Panc1 (cell line): Measurements from ENCODE around the gene TACC2. TPM values are rescaled to one million over a fixed set of nuclear protein-coding genes. Genes with fewer than 3 reads are reported as not detected.

Experiments
- ATAC-seq: fragments of 200-7000 bp; cut with Tn5 transposase; 2 replicates; pipeline ENCODE4 v1.9.1; 2020; ENCODE audit warnings: mild to moderate bottlenecking, moderate library complexity
- BruUV-seq: library from RNA; stranded (reverse); fragments of 400-500 nt; replicated peaks from 2 replicates; lab custom pipeline; 2021; lab: Mats Ljungman, UMichigan
- CTCF ChIA-PET: fragments of 300-600 bp; sonication (Branson Sonifier 250); formaldehyde crosslinking; loops from one replicate; lab custom pipeline; 2022; ENCODE audit warnings: antibody characterized with exemption; lab: Charles Lee
- POLR2A ChIA-PET: fragments of 300-600 bp; sonication (Branson Sonifier 250); formaldehyde crosslinking; loops from one replicate; lab custom pipeline; 2022; ENCODE audit warnings: antibody characterized with exemption; lab: Charles Lee
- DNase-seq: peaks from one replicate; pipeline ENCODE4 v3.0.0-alpha.2; 2010; ENCODE audit warnings: low read depth, low spot score
- H3K27ac ChIP-seq: 2 replicates; pipeline ENCODE4 v1.5.1; 2011; ENCODE audit warnings: mild to moderate bottlenecking, low read length, inconsistent platforms
- H3K27me3 ChIP-seq: fragments of 200-500 bp; sonication (Bioruptor generic); 2 replicates; pipeline ENCODE4 v1.6.0; 2014; ENCODE audit warnings: low read length, inconsistent platforms; ENCODE audit not compliant: control insufficient read depth, insufficient read depth
- H3K36me3 ChIP-seq: fragments of 200-500 bp; sonication (Bioruptor generic); 2 replicates; pipeline ENCODE4 v1.5.1; 2014; ENCODE audit warnings: inconsistent platforms, mild to moderate bottlenecking, low read length, moderate library complexity; ENCODE audit not compliant: control insufficient read depth, insufficient read depth
- H3K4me1 ChIP-seq: 2 replicates; pipeline ENCODE4 v1.5.1; 2011; ENCODE audit warnings: inconsistent platforms, mild to moderate bottlenecking, low read length, moderate library complexity; ENCODE audit not compliant: control insufficient read depth, insufficient read depth
- H3K4me3 ChIP-seq, 2 experiments: 2 replicates each; pipeline ENCODE4 v1.5.1; 2011 to 2012; ENCODE audit warnings: low read depth in 2 of 2, low read length in 2 of 2, mild to moderate bottlenecking in 2 of 2, inconsistent platforms in 1 of 2, moderate library complexity in 1 of 2
- H3K9me3 ChIP-seq: fragments of 200-500 bp; sonication (Bioruptor generic); 2 replicates; pipeline ENCODE4 v1.5.1; 2014; ENCODE audit warnings: low read depth, mild to moderate bottlenecking, inconsistent platforms, low read length, moderate library complexity; ENCODE audit not compliant: control insufficient read depth, insufficient read depth
- POLR2AphosphoS5 ChIP-seq: IDR thresholded peaks from 2 replicates; pipeline ENCODE4 v1.6.1; 2012; ENCODE audit warnings: mild to moderate bottlenecking, low read depth, low read length, moderate library complexity
- SIN3A ChIP-seq: IDR thresholded peaks from 2 replicates; pipeline ENCODE4 v1.6.1; 2012; ENCODE audit warnings: low read depth, mild to moderate bottlenecking, low read length, moderate library complexity, borderline replicate concordance; ENCODE audit not compliant: insufficient read depth
- TCF7L2 ChIP-seq: IDR thresholded peaks from 2 replicates; pipeline ENCODE4 v1.6.1; 2011; ENCODE audit warnings: mild to moderate bottlenecking, low read depth, low read length, inconsistent platforms
- in situ Hi-C: cut with HindIII; loops from 2 replicates; pipeline ENCODE4 v1.10.0; 2016; ENCODE audit warnings: low sequenced_read_pairs, low pct_unique_long_range_greater_than_20kb
- intact Hi-C: fragments of 100-400 bp; cut with micrococcal nuclease; formaldehyde crosslinking; loops from one replicate; pipeline ENCODE4 v1.10.0; 2022; ENCODE audit not compliant: unreplicated experiment
- total RNA-seq: library from RNA; stranded (reverse); gene quantifications from one replicate; pipeline ENCODE4 v1.2.1, GENCODE V29; 2021; ENCODE audit not compliant: unreplicated experiment
- TF ChIP-seq, protein P1 (sequence below): fragments of 450-650 bp; IDR thresholded peaks from 2 replicates; pipeline ENCODE4 v1.5.1; 2017; ENCODE audit warnings: mild to moderate bottlenecking
- TF ChIP-seq, protein P2 (sequence below), 2 experiments: IDR thresholded peaks; 2 replicates each; pipeline ENCODE4 v1.6.1; 2011 to 2012; ENCODE audit warnings: low read depth in 2 of 2, control low read depth in 1 of 2, low read length in 1 of 2, mild to moderate bottlenecking in 1 of 2, moderate library complexity in 1 of 2; ENCODE audit not compliant: insufficient read depth in 1 of 2

TACC2 gene
- total RNA-seq, 1 experiment from 2014 or later = 133 TPM

DNA sequence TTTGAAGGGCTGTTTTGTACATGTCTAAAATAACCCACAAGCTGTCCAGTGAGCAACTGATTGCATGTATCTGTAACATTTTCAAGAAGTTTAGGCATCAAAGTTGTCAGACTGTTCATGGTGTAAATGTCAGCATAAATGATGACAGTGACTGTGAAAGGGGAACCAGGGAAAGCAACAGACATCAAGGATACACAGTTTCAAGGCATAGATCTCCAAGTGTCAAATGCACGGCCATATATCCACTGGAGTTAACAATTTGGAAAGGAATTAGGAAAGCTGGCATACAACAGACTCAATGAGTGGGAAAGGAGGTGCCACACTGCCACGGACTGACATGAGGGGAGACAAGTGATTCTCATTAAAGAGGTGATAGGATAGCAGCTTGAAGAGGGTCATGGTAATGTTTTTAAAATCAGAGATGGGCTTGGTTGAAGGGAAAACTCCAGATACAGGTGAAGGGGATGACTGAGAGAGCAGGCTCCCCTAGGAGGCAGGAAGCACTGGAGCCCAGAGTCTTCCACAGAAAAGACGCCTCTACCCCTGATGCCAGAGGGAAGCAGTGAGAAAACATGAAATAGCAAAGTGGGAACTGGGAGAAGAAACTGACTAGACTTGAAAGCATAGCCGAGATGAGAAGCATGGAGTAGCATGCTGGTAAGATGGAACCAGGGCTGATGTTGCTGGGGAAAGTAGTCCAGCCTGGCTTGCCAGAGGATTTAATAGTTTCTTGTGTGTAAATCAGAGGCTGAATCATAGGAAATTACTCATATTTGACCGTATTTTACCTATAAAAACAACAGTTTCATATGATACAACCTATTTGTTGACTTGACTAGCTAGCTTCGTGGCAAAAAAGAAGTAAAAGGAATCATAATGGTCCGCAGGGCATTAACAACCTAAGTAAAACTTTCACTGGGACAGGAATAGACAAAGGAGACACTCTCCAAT, 32.6 kb upstream of the TACC2 start:
- intact Hi-C loops = no loop called here
- H3K27me3 ChIP-seq = no peaks in the 10 kb centered on the region
- BruUV-seq = no TSS peak
- no peak overlapping the region for H3K27ac ChIP-seq
- ChIA-PET POLR2A (no interaction called here), CTCF (no interaction called here)
- H3K36me3 ChIP-seq = peaks cover 8% of the 10 kb centered on the region
- in situ Hi-C loops = no loop called here
- no peak overlapping the region for H3K4me3 ChIP-seq
- no peaks in the 10 kb centered on the region for H3K4me1 ChIP-seq
- ATAC-seq = peak; percentile 70; the same call in 1 of the 2 replicates
- no peak for TF ChIP-seq SIN3A
- TF ChIP-seq, protein P1, sequence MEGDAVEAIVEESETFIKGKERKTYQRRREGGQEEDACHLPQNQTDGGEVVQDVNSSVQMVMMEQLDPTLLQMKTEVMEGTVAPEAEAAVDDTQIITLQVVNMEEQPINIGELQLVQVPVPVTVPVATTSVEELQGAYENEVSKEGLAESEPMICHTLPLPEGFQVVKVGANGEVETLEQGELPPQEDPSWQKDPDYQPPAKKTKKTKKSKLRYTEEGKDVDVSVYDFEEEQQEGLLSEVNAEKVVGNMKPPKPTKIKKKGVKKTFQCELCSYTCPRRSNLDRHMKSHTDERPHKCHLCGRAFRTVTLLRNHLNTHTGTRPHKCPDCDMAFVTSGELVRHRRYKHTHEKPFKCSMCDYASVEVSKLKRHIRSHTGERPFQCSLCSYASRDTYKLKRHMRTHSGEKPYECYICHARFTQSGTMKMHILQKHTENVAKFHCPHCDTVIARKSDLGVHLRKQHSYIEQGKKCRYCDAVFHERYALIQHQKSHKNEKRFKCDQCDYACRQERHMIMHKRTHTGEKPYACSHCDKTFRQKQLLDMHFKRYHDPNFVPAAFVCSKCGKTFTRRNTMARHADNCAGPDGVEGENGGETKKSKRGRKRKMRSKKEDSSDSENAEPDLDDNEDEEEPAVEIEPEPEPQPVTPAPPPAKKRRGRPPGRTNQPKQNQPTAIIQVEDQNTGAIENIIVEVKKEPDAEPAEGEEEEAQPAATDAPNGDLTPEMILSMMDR = no peak
- TF ChIP-seq, protein P2, sequence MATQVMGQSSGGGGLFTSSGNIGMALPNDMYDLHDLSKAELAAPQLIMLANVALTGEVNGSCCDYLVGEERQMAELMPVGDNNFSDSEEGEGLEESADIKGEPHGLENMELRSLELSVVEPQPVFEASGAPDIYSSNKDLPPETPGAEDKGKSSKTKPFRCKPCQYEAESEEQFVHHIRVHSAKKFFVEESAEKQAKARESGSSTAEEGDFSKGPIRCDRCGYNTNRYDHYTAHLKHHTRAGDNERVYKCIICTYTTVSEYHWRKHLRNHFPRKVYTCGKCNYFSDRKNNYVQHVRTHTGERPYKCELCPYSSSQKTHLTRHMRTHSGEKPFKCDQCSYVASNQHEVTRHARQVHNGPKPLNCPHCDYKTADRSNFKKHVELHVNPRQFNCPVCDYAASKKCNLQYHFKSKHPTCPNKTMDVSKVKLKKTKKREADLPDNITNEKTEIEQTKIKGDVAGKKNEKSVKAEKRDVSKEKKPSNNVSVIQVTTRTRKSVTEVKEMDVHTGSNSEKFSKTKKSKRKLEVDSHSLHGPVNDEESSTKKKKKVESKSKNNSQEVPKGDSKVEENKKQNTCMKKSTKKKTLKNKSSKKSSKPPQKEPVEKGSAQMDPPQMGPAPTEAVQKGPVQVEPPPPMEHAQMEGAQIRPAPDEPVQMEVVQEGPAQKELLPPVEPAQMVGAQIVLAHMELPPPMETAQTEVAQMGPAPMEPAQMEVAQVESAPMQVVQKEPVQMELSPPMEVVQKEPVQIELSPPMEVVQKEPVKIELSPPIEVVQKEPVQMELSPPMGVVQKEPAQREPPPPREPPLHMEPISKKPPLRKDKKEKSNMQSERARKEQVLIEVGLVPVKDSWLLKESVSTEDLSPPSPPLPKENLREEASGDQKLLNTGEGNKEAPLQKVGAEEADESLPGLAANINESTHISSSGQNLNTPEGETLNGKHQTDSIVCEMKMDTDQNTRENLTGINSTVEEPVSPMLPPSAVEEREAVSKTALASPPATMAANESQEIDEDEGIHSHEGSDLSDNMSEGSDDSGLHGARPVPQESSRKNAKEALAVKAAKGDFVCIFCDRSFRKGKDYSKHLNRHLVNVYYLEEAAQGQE (IDR thresholded peaks at IDR 0.05; ENCODE audit: insufficient read depth in 1 of 2, low read depth in 2 of 2, low read length in 1 of 2) = no peak
- no peak for TF ChIP-seq TCF7L2
- no peak for TF ChIP-seq POLR2AphosphoS5
- peak; percentile 51 for DNase-seq
- no peaks in the 10 kb centered on the region for H3K9me3 ChIP-seq

GRCh38 chr10:121959671-121960070, 29.3 kb upstream of the TACC2 start:
- intact Hi-C loops (no loop called here), in situ Hi-C loops (no loop called here)
- ChIA-PET CTCF (no interaction called here), POLR2A (no interaction called here)
- TF ChIP-seq, protein P2 (IDR thresholded peaks at IDR 0.05; ENCODE audit: insufficient read depth in 1 of 2, low read depth in 2 of 2, low read length in 1 of 2) = no peak
- no peak for TF ChIP-seq TCF7L2
- TF ChIP-seq SIN3A = no peak
- TF ChIP-seq, protein P1 = no peak
- no peak for TF ChIP-seq POLR2AphosphoS5
- Histone ChIP-seq H3K9me3 (no peaks in the 10 kb centered on the region), H3K4me1 (no peaks in the 10 kb centered on the region), H3K27ac (no peak overlapping the region), H3K4me3 (no peak overlapping the region), H3K27me3 (no peaks in the 10 kb centered on the region), H3K36me3 (peaks cover 8% of the 10 kb centered on the region)
- ATAC-seq (no peak), DNase-seq (no peak)
- TSS peak; percentile 37 for BruUV-seq
